Ascending aorta (tissue), 2 donors: ENCODE results near the gene RRN3. TPM values are rescaled to one million over a fixed set of nuclear protein-coding genes. Genes with fewer than 3 reads are reported as not detected.

Experiments used
- DNase-seq, 2 donors: peaks; one replicate each; pipeline ENCODE4 v3.0.0-alpha.2; 2019; ENCODE audit warnings: low spot score in 2 of 2
- H3K27ac ChIP-seq, 2 donors: fragments of 200-600 bp; sonication (generic); one replicate each; pipeline ENCODE4 v1.5.1; 2016 to 2017; ENCODE audit warnings: mild to moderate bottlenecking in 1 of 2
- H3K27me3 ChIP-seq: fragments of 200-600 bp; sonication (generic); one replicate; pipeline ENCODE4 v1.5.1; 2017
- H3K36me3 ChIP-seq, 2 donors: fragments of 200-600 bp; sonication (generic); one replicate each; pipeline ENCODE4 v1.5.1; 2016
- H3K4me1 ChIP-seq, 2 donors: fragments of 200-600 bp; sonication (generic); one replicate each; pipeline ENCODE4 v1.5.1; 2016 to 2017; ENCODE audit warnings: mild to moderate bottlenecking in 1 of 2
- H3K4me3 ChIP-seq, 2 donors: fragments of 200-600 bp; sonication (generic); one replicate each; pipeline ENCODE4 v1.5.1; 2016 to 2017; ENCODE audit warnings: mild to moderate bottlenecking in 1 of 2
- H3K9me3 ChIP-seq, 2 donors: fragments of 200-600 bp; sonication (generic); one replicate each; pipeline ENCODE4 v1.5.1; 2016
- intact Hi-C: fragments of 100-400 bp; cut with DNase I; formaldehyde crosslinking; loops from one replicate; pipeline ENCODE4 v1.15.1; 2023
- total RNA-seq: library from RNA; depleted of rRNA; stranded (reverse); fragments of >200 nt; gene quantifications from one replicate; pipeline ENCODE4 v1.1.0, GENCODE V29; 2016
- TF ChIP-seq, protein P1 (sequence below), 3 experiments: fragments of 200-600 bp in 2 of 3; fragments of 450-650 bp in 1 of 3; sonication (generic) in 2 of 3; IDR thresholded peaks; one replicate each; pipeline ENCODE4 v1.5.1; 2016 to 2019; ENCODE audit warnings: antibody characterized with exemption in 3 of 3, mild to moderate bottlenecking in 1 of 3, moderate library complexity in 1 of 3

The RRN3 gene
- total RNA-seq, 1 donor from 2014 or later: 4.8 TPM

DNA sequence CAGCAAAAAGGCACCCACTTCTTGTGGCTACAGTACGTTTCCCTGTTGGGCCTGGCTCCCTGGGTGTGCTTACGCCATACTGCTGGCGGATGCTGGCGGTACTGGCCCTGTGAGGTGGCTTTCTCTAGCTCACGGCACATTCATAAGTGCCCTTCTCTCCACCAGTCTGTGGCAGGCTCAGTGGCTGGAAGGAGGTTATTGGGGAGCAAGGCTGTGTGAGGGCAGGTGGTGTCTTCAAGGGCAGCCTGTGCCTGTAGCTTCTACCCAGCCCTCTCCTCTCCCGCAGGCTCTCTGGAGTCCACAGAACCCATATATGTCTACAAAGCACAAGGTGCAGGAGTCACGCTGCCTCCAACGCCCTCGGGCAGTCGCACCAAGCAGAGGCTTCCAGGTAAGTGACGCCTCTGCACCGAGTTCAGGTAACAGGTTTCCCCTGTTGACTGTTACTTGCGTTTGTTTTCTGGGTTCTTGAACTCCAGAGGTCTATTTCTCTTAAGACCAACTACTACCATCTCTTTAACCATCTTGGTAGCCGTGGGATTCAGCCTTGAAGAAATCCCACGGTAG is 58.8 kb downstream of the RRN3 start:
- Histone ChIP-seq H3K4me1 (no peaks in the 10 kb centered on the region), H3K36me3 (peaks cover 91 to 95% of the 10 kb centered on the region in 2 donors), H3K27ac (peak overlapping the region in 1 of 2 donors; percentile 13), H3K9me3 (no peaks in the 10 kb centered on the region), H3K27me3 (no peaks in the 10 kb centered on the region), H3K4me3 (no peak overlapping the region)
- TF ChIP-seq, protein P1, sequence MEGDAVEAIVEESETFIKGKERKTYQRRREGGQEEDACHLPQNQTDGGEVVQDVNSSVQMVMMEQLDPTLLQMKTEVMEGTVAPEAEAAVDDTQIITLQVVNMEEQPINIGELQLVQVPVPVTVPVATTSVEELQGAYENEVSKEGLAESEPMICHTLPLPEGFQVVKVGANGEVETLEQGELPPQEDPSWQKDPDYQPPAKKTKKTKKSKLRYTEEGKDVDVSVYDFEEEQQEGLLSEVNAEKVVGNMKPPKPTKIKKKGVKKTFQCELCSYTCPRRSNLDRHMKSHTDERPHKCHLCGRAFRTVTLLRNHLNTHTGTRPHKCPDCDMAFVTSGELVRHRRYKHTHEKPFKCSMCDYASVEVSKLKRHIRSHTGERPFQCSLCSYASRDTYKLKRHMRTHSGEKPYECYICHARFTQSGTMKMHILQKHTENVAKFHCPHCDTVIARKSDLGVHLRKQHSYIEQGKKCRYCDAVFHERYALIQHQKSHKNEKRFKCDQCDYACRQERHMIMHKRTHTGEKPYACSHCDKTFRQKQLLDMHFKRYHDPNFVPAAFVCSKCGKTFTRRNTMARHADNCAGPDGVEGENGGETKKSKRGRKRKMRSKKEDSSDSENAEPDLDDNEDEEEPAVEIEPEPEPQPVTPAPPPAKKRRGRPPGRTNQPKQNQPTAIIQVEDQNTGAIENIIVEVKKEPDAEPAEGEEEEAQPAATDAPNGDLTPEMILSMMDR (IDR thresholded peaks at IDR 0.05): no peak
- intact Hi-C loops: no loop called here
- no peak for DNase-seq

DNA sequence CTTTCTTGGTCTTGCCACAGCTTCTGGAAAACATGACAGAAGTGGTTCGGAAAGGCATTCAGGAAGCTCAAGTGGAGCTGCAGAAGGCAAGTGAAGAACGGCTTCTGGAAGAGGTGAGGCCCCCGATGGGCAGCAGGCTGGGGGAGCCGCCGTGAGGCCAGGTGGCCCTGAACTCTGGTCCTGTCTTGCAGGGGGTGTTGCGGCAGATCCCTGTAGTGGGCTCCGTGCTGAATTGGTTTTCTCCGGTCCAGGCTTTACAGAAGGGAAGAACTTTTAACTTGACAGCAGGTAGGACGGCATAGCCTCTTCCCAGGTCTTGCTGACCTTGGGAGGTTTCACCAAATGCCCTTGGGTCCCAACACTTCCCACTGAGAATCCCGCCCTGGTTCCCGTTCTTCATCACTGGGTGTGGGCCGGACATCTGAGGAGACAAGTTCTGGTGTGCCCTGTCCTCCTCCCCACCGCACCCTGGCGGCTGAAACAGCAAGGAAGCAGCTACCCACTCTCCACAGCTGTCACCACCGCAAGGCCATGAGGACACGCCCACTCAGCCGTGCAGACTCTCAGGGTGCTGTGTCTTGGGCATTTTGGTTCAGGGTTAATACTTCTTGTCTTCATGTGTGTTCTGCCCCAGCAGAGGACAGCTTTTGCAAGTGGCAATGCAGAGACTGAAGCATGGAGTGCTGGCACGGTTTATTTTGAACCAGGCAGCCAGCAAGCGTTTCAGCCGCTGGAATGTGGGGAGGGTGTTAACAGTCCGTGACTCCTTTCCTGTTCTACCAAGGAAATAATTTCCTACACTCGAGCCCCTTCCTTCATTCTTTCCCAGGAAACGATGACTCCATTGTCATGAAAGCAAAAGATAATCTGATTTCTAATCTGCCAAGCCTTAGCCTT is 59.6 kb downstream of the RRN3 start:
- no peak for DNase-seq
- H3K27ac ChIP-seq: peak overlapping the region in 1 of 2 donors; percentile 13
- no peaks in the 10 kb centered on the region for H3K27me3 ChIP-seq
- intact Hi-C loops: no loop called here
- no peaks in the 10 kb centered on the region for H3K9me3 ChIP-seq
- TF ChIP-seq, protein P1 (IDR thresholded peaks at IDR 0.05): no peak
- no peak overlapping the region for H3K4me3 ChIP-seq
- peaks cover 85 to 97% of the 10 kb centered on the region in 2 donors for H3K36me3 ChIP-seq
- H3K4me1 ChIP-seq: no peaks in the 10 kb centered on the region

DNA sequence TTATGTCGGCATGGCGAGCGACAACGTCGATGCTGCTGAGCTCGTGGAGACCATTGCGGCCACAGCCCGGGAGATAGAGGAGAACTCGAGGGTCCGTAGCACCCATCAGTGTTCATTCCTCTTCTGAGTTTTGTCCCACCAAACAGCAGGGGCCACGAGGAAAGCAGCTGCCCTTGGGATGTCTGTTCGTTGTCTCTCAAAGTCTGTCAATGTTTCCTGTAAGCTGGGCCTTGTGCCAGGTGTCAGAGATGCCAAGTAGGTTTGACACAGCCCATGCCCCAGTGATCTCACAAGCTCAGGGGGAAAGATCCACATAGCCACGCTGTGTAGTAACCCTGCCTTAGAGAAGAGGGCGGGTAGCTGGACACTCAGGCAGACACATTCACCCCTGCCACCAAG is 60.8 kb downstream of the RRN3 start:
- Histone ChIP-seq H3K36me3 (peaks cover 81 to 97% of the 10 kb centered on the region in 2 donors), H3K27me3 (no peaks in the 10 kb centered on the region), H3K27ac (no peak overlapping the region), H3K4me3 (no peak overlapping the region), H3K4me1 (no peaks in the 10 kb centered on the region), H3K9me3 (no peaks in the 10 kb centered on the region)
- TF ChIP-seq, protein P1 (IDR thresholded peaks at IDR 0.05): no peak
- DNase-seq: no peak
- intact Hi-C loops: no loop called here

DNA sequence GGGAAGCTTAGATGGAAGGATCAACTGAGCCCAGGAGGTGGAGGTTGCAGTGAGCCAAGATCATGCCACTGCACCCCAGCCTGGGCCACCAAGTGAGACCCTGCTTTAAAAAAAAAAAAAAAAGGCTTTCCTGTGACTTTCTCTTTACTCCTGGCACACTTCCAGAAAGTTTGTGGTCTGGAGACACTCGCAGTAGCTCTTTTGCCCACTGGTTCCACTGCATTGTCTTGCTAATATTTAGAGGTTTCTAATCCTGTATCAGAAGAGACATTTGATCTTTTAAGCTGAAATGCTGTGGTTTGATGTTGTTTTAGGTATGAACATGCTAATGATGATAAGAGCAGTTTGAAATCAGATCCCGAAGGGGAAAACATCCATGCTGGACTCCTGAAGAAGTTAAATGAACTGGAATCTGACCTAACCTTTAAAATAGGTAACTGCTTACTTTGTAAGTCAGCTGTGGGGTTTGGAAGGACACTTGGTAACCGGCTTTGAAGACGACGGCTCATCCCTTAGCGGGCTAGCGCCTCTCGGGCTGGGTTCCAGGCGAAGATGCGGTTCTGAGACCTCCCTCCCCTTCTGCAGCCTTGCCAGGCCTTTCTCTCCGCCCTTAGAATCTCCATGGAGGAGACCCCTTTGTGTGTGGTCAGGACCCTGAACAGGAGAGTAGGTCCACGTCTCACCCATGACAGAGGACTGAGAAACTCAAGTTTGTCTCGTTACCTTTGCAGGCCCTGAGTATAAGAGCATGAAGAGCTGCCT is 61.3 kb downstream of the RRN3 start:
- TF ChIP-seq, protein P1 (IDR thresholded peaks at IDR 0.05): no peak
- Histone ChIP-seq H3K27ac (no peak overlapping the region), H3K4me3 (no peak overlapping the region), H3K4me1 (no peaks in the 10 kb centered on the region), H3K36me3 (peaks cover 77 to 92% of the 10 kb centered on the region in 2 donors), H3K9me3 (no peaks in the 10 kb centered on the region), H3K27me3 (no peaks in the 10 kb centered on the region)
- DNase-seq: no peak
- intact Hi-C loops: no loop called here

DNA sequence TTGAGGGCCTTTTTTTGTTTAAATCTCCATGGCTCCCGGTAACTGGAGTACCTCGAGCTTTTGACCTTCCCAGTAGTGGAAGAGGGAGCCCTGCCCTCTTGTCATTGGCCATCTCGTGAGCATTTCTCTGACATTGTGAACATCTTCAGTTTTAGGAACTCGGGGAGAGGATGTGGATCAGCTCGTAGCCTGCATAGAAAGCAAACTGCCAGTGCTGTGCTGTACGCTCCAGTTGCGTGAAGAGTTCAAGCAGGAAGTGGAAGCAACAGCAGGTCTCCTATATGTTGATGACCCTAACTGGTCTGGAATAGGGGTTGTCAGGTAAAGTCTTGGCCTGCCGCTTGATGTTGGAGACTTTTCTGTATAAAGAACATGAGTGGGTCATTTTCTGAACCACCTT is 62.5 kb downstream of the RRN3 start:
- H3K4me1 ChIP-seq: no peaks in the 10 kb centered on the region
- H3K27ac ChIP-seq: no peak overlapping the region
- no peak overlapping the region for H3K4me3 ChIP-seq
- intact Hi-C loops: no loop called here
- DNase-seq: peak in 1 of 2 donors; percentile 47
- TF ChIP-seq, protein P1 (IDR thresholded peaks at IDR 0.05): no peak
- H3K27me3 ChIP-seq: no peaks in the 10 kb centered on the region
- no peaks in the 10 kb centered on the region for H3K9me3 ChIP-seq
- H3K36me3 ChIP-seq: peaks cover 66 to 80% of the 10 kb centered on the region in 2 donors
